Panc1 (cell line): ENCODE measurements around the gene LINGO4.

Experiments
- CTCF ChIP-seq: fragments of 450-650 bp; IDR thresholded peaks from 2 replicates; pipeline ENCODE4 v1.5.1; 2017; ENCODE audit warnings: mild to moderate bottlenecking
- POLR2AphosphoS5 ChIP-seq: IDR thresholded peaks from 2 replicates; pipeline ENCODE4 v1.6.1; 2012; ENCODE audit warnings: mild to moderate bottlenecking, low read depth, low read length, moderate library complexity
- REST ChIP-seq, 2 experiments: IDR thresholded peaks; 2 replicates each; pipeline ENCODE4 v1.6.1; 2011 to 2012; ENCODE audit warnings: low read depth in 2 of 2, control low read depth in 1 of 2, low read length in 1 of 2, mild to moderate bottlenecking in 1 of 2, moderate library complexity in 1 of 2; ENCODE audit not compliant: insufficient read depth in 1 of 2
- TCF7L2 ChIP-seq: IDR thresholded peaks from 2 replicates; pipeline ENCODE4 v1.6.1; 2011; ENCODE audit warnings: mild to moderate bottlenecking, low read depth, low read length, inconsistent platforms

DNA sequence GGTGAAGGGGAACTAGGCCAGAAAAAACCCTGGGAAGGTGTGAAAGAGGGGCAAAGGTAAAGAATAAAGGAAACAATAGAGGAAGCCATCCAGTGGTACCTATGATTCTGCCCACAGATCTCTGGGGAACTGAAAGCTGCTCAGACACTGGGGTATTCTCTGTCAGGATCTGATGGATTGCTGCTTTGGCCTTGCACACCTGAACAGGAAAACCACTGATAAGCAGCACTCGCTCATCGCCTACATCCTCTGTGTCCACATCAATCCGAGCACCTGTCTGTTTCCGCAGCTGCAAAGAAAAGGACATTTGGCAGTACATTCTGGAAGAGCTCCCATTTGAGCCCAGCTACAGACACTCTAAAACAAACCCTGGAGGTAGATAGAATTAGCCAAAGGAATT lies 25.4 kb downstream of the LINGO4 start:
- TF ChIP-seq TCF7L2, result no peak
- TF ChIP-seq POLR2AphosphoS5, result no peak
- TF ChIP-seq REST (IDR thresholded peaks at IDR 0.05; ENCODE audit: insufficient read depth in 1 of 2, low read depth in 2 of 2, low read length in 1 of 2), result no peak
- no peak for TF ChIP-seq CTCF
